Dermis microvascular lymphatic vessel endothelial cell (primary cell): ENCODE results near the gene NEDD8. TPM values are rescaled to one million over a fixed set of nuclear protein-coding genes. Genes with fewer than 3 reads are reported as not detected.

ENCODE experiments used
- DNase-seq, 2 donors: peaks; one replicate each; pipeline versions ENCODE4 v3.0.0 to v3.0.0-alpha.2; 2010; ENCODE audit warnings: low read depth in 2 of 2
- total RNA-seq: library from RNA; depleted of rRNA; stranded (reverse); fragments of >200 nt; gene quantifications from 2 replicates; pipeline ENCODE4 v1.2.1, GENCODE V29; 2014

The NEDD8 gene
- total RNA-seq, 1 donor from 2014 or later = 193 TPM

GRCh38 chr14:24197056-24197450 is 35.1 kb downstream of the NEDD8 start:
- DNase-seq = no peak

GRCh38 chr14:24196071-24197055 is 35.8 kb downstream of the NEDD8 start:
- DNase-seq = peak in 1 of 2 donors; percentile 17

- peak; percentile 72 to 91 for DNase-seq
These were observed 36.7 kb downstream of the NEDD8 start, which contains the start of gene TM9SF1 for GRCh38 chr14:24195186-24196070. TM9SF1 (minus strand) TSS chr14:24195441; CDS start chr14:24195019, 422 bp downstream.

GRCh38 chr14:24194873-24195185 is 37.3 kb downstream of the NEDD8 start:
- no peak for DNase-seq

- no peak for DNase-seq
These were observed 37.8 kb downstream of the NEDD8 start for GRCh38 chr14:24194186-24194872.

- no peak for DNase-seq
These were observed 39.2 kb downstream of the NEDD8 start for GRCh38 chr14:24192933-24193332.

- DNase-seq = no peak
These were observed 41.8 kb downstream of the NEDD8 start for GRCh38 chr14:24190416-24190815.

- no peak for DNase-seq
These were observed 42.7 kb downstream of the NEDD8 start for GRCh38 chr14:24189460-24189859.

GRCh38 chr14:24189059-24189375 is 43.1 kb downstream of the NEDD8 start:
- DNase-seq = no peak

- peak; percentile 98 to 99 for DNase-seq
These were observed 43.7 kb downstream of the NEDD8 start, which contains the start of gene IPO4 for GRCh38 chr14:24188251-24189058. IPO4 (minus strand) TSS chr14:24188816; CDS start chr14:24188787, 29 bp downstream.

GRCh38 chr14:24187539-24187915 is 44.6 kb downstream of the NEDD8 start:
- DNase-seq = no peak

GRCh38 chr14:24186831-24187538 is 45.2 kb downstream of the NEDD8 start:
- DNase-seq = no peak

GRCh38 chr14:24185741-24186140 is 46.4 kb downstream of the NEDD8 start:
- DNase-seq = no peak

- DNase-seq = no peak
These were observed 47.1 kb downstream of the NEDD8 start for GRCh38 chr14:24185026-24185425.

- no peak for DNase-seq
These were observed 47.8 kb downstream of the NEDD8 start for GRCh38 chr14:24184104-24184970.

- DNase-seq = no peak
These were observed 49.1 kb downstream of the NEDD8 start for GRCh38 chr14:24183014-24183481.

- no peak for DNase-seq
These were observed 49.9 kb downstream of the NEDD8 start for GRCh38 chr14:24182110-24182882.

GRCh38 chr14:24181371-24182077 is 50.6 kb downstream of the NEDD8 start:
- no peak for DNase-seq
